ENCODE results near the gene UMODL1.

UMODL1 gene

DNA sequence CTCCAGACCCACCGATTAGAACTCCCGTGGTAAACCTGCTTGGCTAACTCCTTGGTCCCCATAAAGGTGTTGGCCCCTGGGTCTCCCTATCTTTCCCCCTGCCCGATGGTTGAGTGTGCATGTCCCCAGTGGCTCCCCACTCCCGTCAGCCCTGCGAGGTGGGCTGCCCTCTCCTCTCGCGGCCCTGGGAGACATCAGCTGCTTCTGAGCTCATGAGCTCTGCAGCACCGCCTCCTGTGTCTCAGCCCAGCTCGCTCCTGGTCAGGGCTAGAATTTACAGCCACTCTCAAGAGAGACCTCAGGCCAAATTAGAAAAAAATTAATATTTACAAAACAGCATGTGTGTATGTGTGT is 45.1 kb upstream of the UMODL1 start:
- no peak for DNase-seq (ENCODE audit: low read depth, low spot score)
- ChIA-PET POLR2A (interaction anchor here (1.5 to 2.1 kb wide), 2 partner anchors 10 to 14 kb away, joined by 4 to 7 read pairs; no protein-coding TSS in a partner anchor), CTCF (interaction anchor here (0.6 to 0.8 kb wide), 2 partner anchors 82 to 91 kb away, joined by 3 read pairs; no protein-coding TSS in a partner anchor)
- TF ChIP-seq, protein P1, sequence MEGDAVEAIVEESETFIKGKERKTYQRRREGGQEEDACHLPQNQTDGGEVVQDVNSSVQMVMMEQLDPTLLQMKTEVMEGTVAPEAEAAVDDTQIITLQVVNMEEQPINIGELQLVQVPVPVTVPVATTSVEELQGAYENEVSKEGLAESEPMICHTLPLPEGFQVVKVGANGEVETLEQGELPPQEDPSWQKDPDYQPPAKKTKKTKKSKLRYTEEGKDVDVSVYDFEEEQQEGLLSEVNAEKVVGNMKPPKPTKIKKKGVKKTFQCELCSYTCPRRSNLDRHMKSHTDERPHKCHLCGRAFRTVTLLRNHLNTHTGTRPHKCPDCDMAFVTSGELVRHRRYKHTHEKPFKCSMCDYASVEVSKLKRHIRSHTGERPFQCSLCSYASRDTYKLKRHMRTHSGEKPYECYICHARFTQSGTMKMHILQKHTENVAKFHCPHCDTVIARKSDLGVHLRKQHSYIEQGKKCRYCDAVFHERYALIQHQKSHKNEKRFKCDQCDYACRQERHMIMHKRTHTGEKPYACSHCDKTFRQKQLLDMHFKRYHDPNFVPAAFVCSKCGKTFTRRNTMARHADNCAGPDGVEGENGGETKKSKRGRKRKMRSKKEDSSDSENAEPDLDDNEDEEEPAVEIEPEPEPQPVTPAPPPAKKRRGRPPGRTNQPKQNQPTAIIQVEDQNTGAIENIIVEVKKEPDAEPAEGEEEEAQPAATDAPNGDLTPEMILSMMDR (IDR thresholded peaks at IDR 0.05; ENCODE audit: insufficient read depth, low read length, missing control alignments) = no peak
- no peak overlapping the region for H3K4me3 ChIP-seq (ENCODE audit: low read depth, low read length)

DNA sequence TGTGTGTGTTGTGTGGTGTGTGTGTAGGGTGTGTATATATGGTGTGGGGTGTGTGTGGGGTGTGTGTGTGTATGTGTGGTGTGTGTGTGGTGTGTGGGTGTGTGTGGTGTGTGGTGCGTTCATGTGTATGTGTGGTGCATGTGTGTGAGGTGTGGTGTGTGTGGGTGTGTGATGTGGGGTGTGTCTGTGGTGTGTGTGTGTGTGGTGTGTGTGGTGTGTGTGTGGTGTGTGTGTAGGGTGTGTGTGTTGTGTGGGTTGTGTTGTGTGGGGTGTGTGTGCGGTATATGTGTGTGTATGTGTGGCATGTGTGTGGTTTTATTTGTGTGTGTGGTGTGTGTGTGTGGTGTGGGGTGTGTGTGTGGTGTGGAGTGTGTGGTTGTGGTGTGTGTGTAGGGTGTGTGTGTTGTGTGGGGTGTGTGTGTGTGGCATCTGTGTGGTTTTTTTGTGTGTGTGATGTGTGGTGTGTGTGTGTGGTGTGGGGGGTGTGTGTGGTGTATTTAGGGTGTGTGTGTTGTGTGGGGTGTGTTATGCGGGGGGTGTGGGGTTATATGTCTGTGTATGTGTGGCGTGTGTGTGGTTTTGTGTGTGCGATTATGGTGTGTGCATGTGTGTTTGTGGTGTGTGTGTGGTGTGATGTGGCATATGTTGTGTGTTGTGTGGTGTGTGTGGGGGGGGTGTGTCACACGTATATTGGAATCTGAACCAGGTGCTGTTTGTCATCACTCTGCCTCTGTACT is 43.9 kb upstream of the UMODL1 start:
- CTCF ChIA-PET = interaction anchor here (1.1 kb wide), 1 partner anchor 90 kb away, joined by 3 read pairs; no protein-coding TSS in a partner anchor
- no peak for DNase-seq (ENCODE audit: low read depth, low spot score)
- POLR2A ChIA-PET = no interaction called here
- H3K4me3 ChIP-seq (ENCODE audit: low read depth, low read length) = no peak overlapping the region
- TF ChIP-seq, protein P1 (IDR thresholded peaks at IDR 0.05; ENCODE audit: insufficient read depth, low read length, missing control alignments) = no peak

DNA sequence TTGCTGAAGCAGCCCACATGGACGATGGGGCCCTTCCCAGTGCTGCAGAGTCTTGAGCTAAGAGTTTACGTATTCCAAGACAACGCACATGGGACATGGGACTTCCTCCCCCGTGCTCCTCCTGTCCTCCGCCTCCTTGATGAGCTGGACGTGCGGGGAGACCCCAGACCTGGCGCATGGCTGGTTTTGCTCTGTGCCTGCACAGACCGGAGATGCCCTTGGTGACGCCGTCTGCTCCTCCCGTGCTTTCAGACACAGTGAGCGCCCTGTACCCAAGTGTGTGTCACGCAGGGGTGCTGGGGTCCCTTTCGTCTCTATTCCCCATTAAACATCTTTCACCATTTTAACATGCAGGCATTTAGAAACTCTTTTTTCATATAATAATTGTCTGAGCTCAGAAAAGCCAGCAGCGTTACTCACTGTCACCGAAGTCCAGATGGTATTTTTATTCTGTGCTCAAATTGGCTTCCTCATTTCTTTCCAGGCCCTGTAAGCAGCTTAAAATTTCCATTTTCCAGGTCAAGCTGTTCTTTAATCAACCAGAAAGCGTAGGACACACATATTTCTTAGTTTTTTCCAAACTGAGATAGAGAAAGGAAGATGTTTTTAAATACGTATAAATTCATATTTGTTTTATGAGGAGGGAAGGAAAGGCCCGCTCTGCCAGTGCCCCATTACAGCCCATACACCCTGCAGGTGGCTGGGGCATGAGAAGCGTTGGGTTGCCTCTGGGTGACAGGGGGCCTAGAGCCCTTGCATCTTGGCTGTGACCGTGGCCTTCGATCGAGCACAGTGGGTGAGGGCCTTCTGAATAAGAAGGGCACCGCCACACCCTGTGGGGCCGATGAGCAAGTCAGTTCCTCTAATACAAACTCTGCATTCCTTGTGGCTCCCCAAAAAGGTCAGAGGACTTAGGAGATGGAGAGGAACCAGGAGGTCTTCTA is 43.0 kb upstream of the UMODL1 start:
- TF ChIP-seq, protein P1 (IDR thresholded peaks at IDR 0.05; ENCODE audit: insufficient read depth, low read length, missing control alignments) = no peak
- H3K4me3 ChIP-seq (ENCODE audit: low read depth, low read length) = no peak overlapping the region
- no peak for DNase-seq (ENCODE audit: low read depth, low spot score)
- ChIA-PET CTCF (interaction anchor here (1.1 kb wide), 1 partner anchor 89 kb away, joined by 3 read pairs; no protein-coding TSS in a partner anchor), POLR2A (no interaction called here)

DNA sequence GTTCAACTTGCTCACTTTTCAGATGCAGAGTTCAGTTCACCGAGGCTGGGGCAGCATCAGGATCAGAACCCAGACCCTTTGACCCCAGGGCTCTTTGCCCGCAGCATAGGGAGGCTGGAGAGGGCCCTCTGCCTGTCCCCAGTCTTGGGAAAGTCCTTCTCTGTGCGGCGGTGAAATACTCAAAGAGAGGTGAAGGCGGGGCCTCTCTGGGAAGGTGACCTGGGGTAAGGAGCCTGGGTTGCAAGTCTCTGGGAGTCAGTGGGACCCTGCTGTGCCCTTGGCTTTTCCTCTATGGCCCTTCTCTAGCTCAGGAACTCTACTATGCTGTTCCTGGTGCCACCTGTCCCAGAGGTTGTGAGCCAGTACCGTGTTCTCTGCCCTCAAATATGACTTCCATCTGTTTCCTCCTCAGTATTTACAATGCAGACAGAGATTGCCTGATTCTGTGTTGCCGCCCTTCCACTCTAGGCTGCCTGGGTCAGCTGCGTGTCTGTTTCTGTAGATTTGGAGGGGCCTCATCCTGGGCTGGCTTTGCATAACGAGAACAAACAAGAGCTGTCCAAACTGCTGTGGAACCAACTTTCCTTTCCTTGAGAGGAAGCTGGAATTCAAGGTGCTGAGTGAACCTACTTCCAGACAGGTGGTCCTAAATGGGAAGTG is 42.2 kb upstream of the UMODL1 start:
- CTCF ChIA-PET = no interaction called here
- POLR2A ChIA-PET = no interaction called here
- no peak for DNase-seq (ENCODE audit: low read depth, low spot score)
- TF ChIP-seq, protein P1 (IDR thresholded peaks at IDR 0.05; ENCODE audit: insufficient read depth, low read length, missing control alignments) = no peak
- H3K4me3 ChIP-seq (ENCODE audit: low read depth, low read length) = no peak overlapping the region

DNA sequence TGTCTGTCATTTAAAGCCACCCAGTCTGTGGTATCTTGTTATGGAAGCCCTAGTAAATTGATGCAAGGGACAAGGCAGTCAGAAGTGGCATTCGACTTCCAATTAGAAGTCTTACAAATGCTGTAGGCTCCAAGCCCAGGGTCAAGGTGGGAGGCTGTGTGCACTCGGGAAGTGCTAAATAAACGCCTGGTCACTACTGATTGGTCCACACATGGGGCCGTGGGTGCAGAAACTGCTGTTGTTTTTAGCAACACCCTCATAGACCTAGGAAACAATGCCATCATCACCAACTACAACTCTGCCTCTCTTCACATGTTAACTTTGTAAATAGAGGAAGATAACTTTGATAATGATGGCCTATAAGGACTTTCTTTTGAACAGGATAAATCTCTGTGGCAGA is 40.8 kb upstream of the UMODL1 start:
- ChIA-PET POLR2A (no interaction called here), CTCF (no interaction called here)
- TF ChIP-seq, protein P1 (IDR thresholded peaks at IDR 0.05; ENCODE audit: insufficient read depth, low read length, missing control alignments) = no peak
- H3K4me3 ChIP-seq (ENCODE audit: low read depth, low read length) = no peak overlapping the region
- DNase-seq (ENCODE audit: low read depth, low spot score) = no peak

All from AG04449 (cell line).